A172 (cell line): ENCODE measurements around the gene THAP11. TPM values are rescaled to one million over a fixed set of nuclear protein-coding genes. Genes with fewer than 3 reads are reported as not detected.
A peak's percentile ranks its signal among the peaks of the same experiment; 100 is the strongest.

Experiments used
- DNase-seq: peaks from one replicate; pipeline ENCODE4 v3.0.0-alpha.2; 2015; ENCODE audit warnings: low spot score
- total RNA-seq: library from RNA; depleted of rRNA; stranded (reverse); fragments of >200 nt; shearing (Covaris generic); gene quantifications from 2 replicates; pipeline ENCODE4 v1.2.3, GENCODE V29; 2014; rRNA removed

The THAP11 gene
- total RNA-seq: 21.4 and 21.6 TPM in 2 replicates

GRCh38 chr16:67841816-67842508 is at the start of gene THAP11:
THAP11 (plus strand) TSS chr16:67842320; CDS start chr16:67842555, 235 bp downstream.
- peak; percentile 84 for DNase-seq

- DNase-seq: no peak
These were observed 45.9 kb upstream of the THAP11 start for GRCh38 chr16:67796099-67796718.

GRCh38 chr16:67800338-67800926 is 41.7 kb upstream of the THAP11 start:
- DNase-seq: peak; percentile 28

- DNase-seq: no peak
These were observed 40.9 kb upstream of the THAP11 start for GRCh38 chr16:67801241-67801640.

- no peak for DNase-seq
These were observed 40.2 kb upstream of the THAP11 start for GRCh38 chr16:67801883-67802282.

- DNase-seq: no peak
These were observed 38.2 kb upstream of the THAP11 start for GRCh38 chr16:67803894-67804293.

- no peak for DNase-seq
These were observed 37.1 kb upstream of the THAP11 start for GRCh38 chr16:67804853-67805542.

GRCh38 chr16:67805718-67806427 is 36.2 kb upstream of the THAP11 start:
- no peak for DNase-seq

- DNase-seq: peak; percentile 96
These were observed 35.5 kb upstream of the THAP11 start, which contains the start of the genes RANBP10 and TSNAXIP1 for GRCh38 chr16:67806428-67807147. RANBP10 (minus strand) TSS chr16:67806560; CDS start chr16:67806536, 24 bp downstream. TSNAXIP1 (plus strand) TSS chr16:67806889; CDS start chr16:67807150, 261 bp downstream.

- DNase-seq: no peak
These were observed 34.9 kb upstream of the THAP11 start for GRCh38 chr16:67807148-67807682.

GRCh38 chr16:67811899-67812298 is 30.2 kb upstream of the THAP11 start:
- DNase-seq: no peak

GRCh38 chr16:67814567-67814966 is 27.6 kb upstream of the THAP11 start:
- no peak for DNase-seq

GRCh38 chr16:67820608-67821259 is 21.4 kb upstream of the THAP11 start:
- no peak for DNase-seq

- DNase-seq: no peak
These were observed 19.6 kb upstream of the THAP11 start for GRCh38 chr16:67822511-67822910.

GRCh38 chr16:67825119-67825518 is 17.0 kb upstream of the THAP11 start:
- DNase-seq: no peak

- no peak for DNase-seq
These were observed 16.2 kb upstream of the THAP11 start for GRCh38 chr16:67825906-67826305.

GRCh38 chr16:67828651-67829050 is 13.5 kb upstream of the THAP11 start:
- no peak for DNase-seq

- DNase-seq: peak; percentile 41
These were observed 9.1 kb upstream of the THAP11 start for GRCh38 chr16:67833030-67833414.

GRCh38 chr16:67833415-67834241 is 8.5 kb upstream of the THAP11 start:
- peak; percentile 71 for DNase-seq
